B cell (primary cell): Measurements from ENCODE around the gene GPA33. TPM values are rescaled to one million over a fixed set of nuclear protein-coding genes. Genes with fewer than 3 reads are reported as not detected.

Experiments used
- ATAC-seq: fragments of 200-7000 bp; cut with Tn5 transposase; one replicate; pipeline ENCODE4 v1.10.0; 2021; ENCODE audit warnings: low read depth, mild to moderate bottlenecking, moderate number of reproducible peaks, moderate library complexity
- CTCF ChIA-PET: fragments of 350-600 bp; sonication (Branson Sonifier 250); formaldehyde crosslinking; loops from one replicate; lab custom pipeline; 2021; ENCODE audit warnings: antibody characterized with exemption, inconsistent platforms; lab: Charles Lee
- POLR2A ChIA-PET: fragments of 350-600 bp; sonication (Branson Sonifier 250); formaldehyde crosslinking; loops from one replicate; lab custom pipeline; 2021; ENCODE audit warnings: antibody characterized with exemption; lab: Charles Lee
- DNase-seq: peaks from one replicate; pipeline ENCODE4 v3.0.0; 2013
- H2AFZ ChIP-seq: 2 replicates; pipeline ENCODE4 v1.6.1; 2012; ENCODE audit warnings: mild to moderate bottlenecking, low read depth, low read length; ENCODE audit not compliant: insufficient read depth, poor library complexity, severe bottlenecking
- H3K27ac ChIP-seq, 2 donors: 1 replicate in 1 of 2; 2 replicates in 1 of 2; pipeline ENCODE4 v1.5.1; 2012 to 2013; ENCODE audit warnings: low read length in 2 of 2, mild to moderate bottlenecking in 2 of 2, moderate library complexity in 1 of 2
- H3K27me3 ChIP-seq, 4 experiments: fragments of 200-600 bp in 1 of 4; sonication (generic) in 1 of 4; replicated peaks in 1 of 4; 1 replicate in 2 of 4; 2 replicates in 2 of 4; pipeline versions ENCODE4 v1.6.1 to v1.7.0; 2013 to 2016; ENCODE audit warnings: low read length in 3 of 4, mild to moderate bottlenecking in 2 of 4, mixed read lengths in 1 of 4, moderate library complexity in 1 of 4; ENCODE audit not compliant: insufficient read depth in 4 of 4, control insufficient read depth in 3 of 4; ENCODE audit errors: control extremely low read depth in 1 of 4
- H3K36me3 ChIP-seq, 2 experiments: replicated peaks in 1 of 2; 1 replicate in 1 of 2; 2 replicates in 1 of 2; pipeline versions ENCODE4 v1.6.1 to v1.7.1; 2013; ENCODE audit warnings: low read length in 1 of 2; ENCODE audit not compliant: insufficient read depth in 2 of 2, control insufficient read depth in 1 of 2; ENCODE audit errors: control extremely low read depth in 1 of 2, extremely low read depth in 1 of 2
- H3K4me1 ChIP-seq, 2 donors: fragments of 200-600 bp in 1 of 2; sonication (generic) in 1 of 2; 1 replicate in 1 of 2; 2 replicates in 1 of 2; pipeline versions ENCODE4 v1.5.1 to v1.6.1; 2013 to 2017; ENCODE audit warnings: low read length in 2 of 2; ENCODE audit not compliant: control insufficient read depth in 2 of 2, insufficient read depth in 2 of 2
- H3K4me2 ChIP-seq: replicated peaks from 2 replicates; pipeline ENCODE3; 2012; ENCODE audit warnings: mild to moderate bottlenecking, low read depth, low read length; ENCODE audit not compliant: poor library complexity, severe bottlenecking
- H3K4me3 ChIP-seq, 5 experiments: fragments of 200-600 bp in 1 of 5; sonication (generic) in 1 of 5; 1 replicate in 3 of 5; 2 replicates in 2 of 5; pipeline versions ENCODE4 v1.5.1 to v1.7.0; 2011 to 2016; ENCODE audit warnings: low read length in 4 of 5, mild to moderate bottlenecking in 4 of 5, low read depth in 2 of 5, control low read depth in 1 of 5, moderate library complexity in 1 of 5; ENCODE audit not compliant: insufficient read depth in 1 of 5; ENCODE audit errors: control extremely low read depth in 1 of 5, extremely low read depth in 1 of 5
- H3K79me2 ChIP-seq: fragments of 200-600 bp; sonication (generic); one replicate; pipeline ENCODE4 v1.6.0; 2016; ENCODE audit warnings: low read length; ENCODE audit not compliant: control insufficient read depth, insufficient read depth
- H3K9ac ChIP-seq: fragments of 200-600 bp; sonication (generic); 2 replicates; pipeline ENCODE4 v1.6.1; 2017; ENCODE audit warnings: mild to moderate bottlenecking, low read length, moderate library complexity
- H3K9me3 ChIP-seq, 3 donors: one replicate each; pipeline versions ENCODE4 v1.6.1 to v1.7.1; 2013; ENCODE audit warnings: low read length in 2 of 3; ENCODE audit not compliant: control insufficient read depth in 2 of 3, insufficient read depth in 1 of 3; ENCODE audit errors: control extremely low read depth in 1 of 3
- H4K20me1 ChIP-seq: 2 replicates; pipeline ENCODE4 v1.6.0; 2012; ENCODE audit warnings: mild to moderate bottlenecking, low read length; ENCODE audit not compliant: insufficient read depth, control insufficient read depth, poor library complexity, severe bottlenecking
- H3K27ac Mint-ChIP-seq: one replicate; pipeline ENCODE4 v1.8.0; 2021; ENCODE audit warnings: mixed read lengths
- H3K27me3 Mint-ChIP-seq: one replicate; pipeline ENCODE4 v1.8.0; 2021; ENCODE audit warnings: mixed read lengths
- H3K4me1 Mint-ChIP-seq: one replicate; pipeline ENCODE4 v1.8.0; 2021; ENCODE audit warnings: mixed read lengths
- H3K4me3 Mint-ChIP-seq: one replicate; pipeline ENCODE4 v1.8.0; 2021; ENCODE audit warnings: mixed read lengths
- H3K9me3 Mint-ChIP-seq: one replicate; pipeline ENCODE4 v1.8.0; 2022; ENCODE audit warnings: mixed read lengths; ENCODE audit not compliant: insufficient read depth
- CTCF ChIP-seq: fragments of 200-600 bp; IDR thresholded peaks from one replicate; pipeline ENCODE4 v1.8.0; 2022; ENCODE audit warnings: antibody characterized with exemption, mild to moderate bottlenecking
- EZH2 ChIP-seq: IDR thresholded peaks from 2 replicates; pipeline ENCODE4 v1.6.1; 2012; ENCODE audit warnings: borderline replicate concordance, low read depth, mild to moderate bottlenecking, moderate library complexity, low read length; ENCODE audit not compliant: insufficient read depth, poor library complexity, severe bottlenecking
- WGBS: methylation state at CpG from one replicate; pipeline ENCODE4 v1.1.5; 2013; ENCODE audit warnings: missing lambda C conversion rate; ENCODE audit not compliant: insufficient coverage; 5-methylcytosine and 5-hydroxymethylcytosine counted together
- intact Hi-C: fragments of 100-400 bp; cut with micrococcal nuclease; formaldehyde crosslinking; loops from one replicate; pipeline ENCODE4 v1.10.0; 2022
- polyA plus RNA-seq: library from polyadenylated mRNA; depleted of rRNA; stranded (reverse); fragments of >200 nt; gene quantifications from 2 replicates; pipeline ENCODE4 v1.2.3, GENCODE V29; 2012
- total RNA-seq, 2 donors: library from RNA; stranded (reverse); fragments of 120-200 nt in 1 of 2; gene quantifications; 1 replicate in 1 of 2; 2 replicates in 1 of 2; pipeline versions ENCODE4 v1.2.3 to v1.2.4, GENCODE V29; 2013 to 2022

The GPA33 gene
- total and polyA plus RNA-seq, 2 donors (not counting 1 experiment from before 2014, with no cell fraction given) = 0.91 to 2.4 TPM

GRCh38 chr1:167099851-167100250 is 9.7 kb upstream of the GPA33 start:
- Histone ChIP-seq H3K9ac (no peak overlapping the region), H3K36me3 (no peaks in the 10 kb centered on the region), H4K20me1 (no peaks in the 10 kb centered on the region), H3K9me3 (peaks cover 0 to 1% (median 0%) of the 10 kb centered on the region in 3 donors), H3K4me1 (peaks cover 13 to 15% of the 10 kb centered on the region in 2 donors), H2AFZ (no peak overlapping the region), H3K4me2 (no peak overlapping the region), H3K27ac (no peak overlapping the region), H3K4me3 (no peak overlapping the region), H3K27me3 (peaks cover 0 to 5% (median 2%) of the 10 kb centered on the region in 4 experiments), H3K79me2 (no peaks in the 10 kb centered on the region)
- no peak for DNase-seq
- Mint-ChIP-seq H3K4me3 (no peak overlapping the region), H3K9me3 (no peaks in the 10 kb centered on the region), H3K27me3 (peaks cover 10% of the 10 kb centered on the region), H3K4me1 (peaks cover 10% of the 10 kb centered on the region), H3K27ac (no peak overlapping the region)
- CTCF ChIA-PET = no interaction called here
- no peak for ATAC-seq
- no CpG with 5 or more reads among the region's 1 CpG for WGBS
- POLR2A ChIA-PET = no interaction called here
- TF ChIP-seq CTCF (no peak), EZH2 (no peak)
- intact Hi-C loops = no loop called here

GRCh38 chr1:167095368-167095767 is 5.2 kb upstream of the GPA33 start:
- Histone ChIP-seq H3K36me3 (no peaks in the 10 kb centered on the region), H4K20me1 (no peaks in the 10 kb centered on the region), H3K27ac (no peak overlapping the region), H3K4me3 (no peak overlapping the region), H3K4me1 (peaks cover 6 to 9% of the 10 kb centered on the region in 2 donors), H2AFZ (no peak overlapping the region), H3K4me2 (no peak overlapping the region), H3K9me3 (peaks cover 0 to 1% (median 0%) of the 10 kb centered on the region in 3 donors), H3K27me3 (peaks cover 0 to 5% (median 0%) of the 10 kb centered on the region in 4 experiments), H3K9ac (no peak overlapping the region), H3K79me2 (no peaks in the 10 kb centered on the region)
- TF ChIP-seq EZH2 (no peak), CTCF (no peak)
- Mint-ChIP-seq H3K4me1 (peaks cover 8% of the 10 kb centered on the region), H3K27ac (no peak overlapping the region), H3K4me3 (no peak overlapping the region), H3K9me3 (no peaks in the 10 kb centered on the region), H3K27me3 (peaks cover 13% of the 10 kb centered on the region)
- WGBS = no CpG with 5 or more reads among the region's 5 CpGs
- intact Hi-C loops = no loop called here
- ChIA-PET POLR2A (no interaction called here), CTCF (no interaction called here)
- no peak for ATAC-seq
- DNase-seq = no peak
